Measurements from ENCODE around the gene EIF2AK3. TPM values are rescaled to one million over a fixed set of nuclear protein-coding genes. Genes with fewer than 3 reads are reported as not detected.

Gene EIF2AK3
- total and polyA plus RNA-seq, 2 of the 8 experiments (the other 6 are each of a cell fraction or from before 2014, with no cell fraction given), result 5.8 to 22.8 TPM

DNA sequence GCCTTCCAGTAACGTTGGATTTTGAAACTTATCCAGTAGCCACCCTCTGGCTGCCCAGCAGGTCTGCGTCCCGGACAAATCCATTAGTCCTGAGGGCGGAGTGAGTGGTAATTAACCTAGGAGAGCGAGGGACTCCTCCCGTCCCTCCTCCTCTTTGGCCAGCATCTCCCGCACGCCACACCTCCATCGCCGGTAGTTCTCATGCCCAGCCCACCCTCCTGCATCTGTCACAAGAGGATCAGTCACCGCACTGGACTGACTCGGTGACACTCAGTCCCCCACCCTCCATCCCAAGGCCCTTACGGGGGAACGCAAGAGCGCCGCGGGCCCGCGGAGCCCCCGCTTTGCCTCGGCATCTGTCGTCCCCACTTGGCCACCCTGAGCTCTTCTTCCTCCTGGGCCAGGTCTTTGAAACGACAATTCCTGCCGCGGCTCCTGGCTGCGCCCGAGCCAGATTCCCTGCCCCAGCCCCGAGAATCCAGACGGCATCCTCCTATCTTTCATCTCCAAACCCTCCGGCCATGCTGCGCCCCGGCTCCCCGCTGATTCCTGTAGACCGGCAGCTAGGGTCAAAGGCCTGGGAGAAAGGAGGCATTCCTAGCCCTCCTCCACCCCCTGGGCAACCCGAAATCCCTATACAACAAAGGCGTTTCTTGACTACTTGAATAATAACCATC lies 77.5 kb downstream of the EIF2AK3 start:
- H3K9me3 ChIP-seq (ENCODE audit: insufficient read depth in 2 of 2, low read depth in 1 of 2, low read length in 1 of 2), result no peaks in the 10 kb centered on the region
- POLR2A ChIA-PET (ENCODE audit: partially characterized antibody), result interaction anchor here (1.9 kb wide), 1 partner anchor 24 kb away, joined by 4 read pairs; no protein-coding TSS in a partner anchor
- DNase-seq (ENCODE audit: low read depth in 1 of 2, low spot score in 2 of 2) (peak; percentile 43 to 75), FAIRE-seq (no peak)
- H3K36me3 ChIP-seq (ENCODE audit: control insufficient read depth in 2 of 4, insufficient read depth in 4 of 4, low read length in 3 of 4), result no peaks in the 10 kb centered on the region
- WGBS, 2 experiments (ENCODE audit: extremely low coverage in 1 of 2, insufficient coverage in 1 of 2, insufficient read length in 1 of 2, insufficient replicate concordance in 2 of 2, low coverage in 1 of 2, low lambda C conversion rate in 2 of 2, missing lambda C conversion rate in 1 of 2), result 9% methylated on average over 36 of the region's 36 CpGs; no CpG with 5 or more reads in 1 of the 2 experiments
- no peak overlapping the region for H3K4ac ChIP-seq (replicated peaks; ENCODE audit: insufficient read length, low read depth, low read length)
- no peaks in the 10 kb centered on the region for H3K79me2 ChIP-seq (ENCODE audit: control insufficient read depth in 1 of 2, insufficient read depth in 2 of 2, low read length in 2 of 2)
- H2BK15ac ChIP-seq (ENCODE audit: low read length), result peak overlapping the region; percentile 84; the same call in 1 of the 2 replicates
- H3K79me1 ChIP-seq (ENCODE audit: low read depth, low read length), result no peaks in the 10 kb centered on the region
- no peak overlapping the region for H3K14ac ChIP-seq (ENCODE audit: insufficient read length)
- H2AK5ac ChIP-seq (ENCODE audit: low read depth, low read length), result no peak overlapping the region
- H4K20me1 ChIP-seq (replicated peaks in 1 of 2; ENCODE audit: control insufficient read depth in 1 of 2, insufficient read depth in 2 of 2, low read length in 2 of 2), result no peaks in the 10 kb centered on the region
- no peak overlapping the region for H3K9ac ChIP-seq (replicated peaks in 1 of 4; ENCODE audit: extremely low read depth in 1 of 4, low read depth in 3 of 4, low read length in 3 of 4)
- peaks cover 5% of the 10 kb centered on the region; the same call in 1 of the 2 replicates for H3K23me2 ChIP-seq (ENCODE audit: low read depth, low read length)
- peak overlapping the region; percentile 1; the same call in 1 of the 2 replicates for H4K8ac ChIP-seq (ENCODE audit: extremely low read depth, insufficient read depth, low read length)
- H4K91ac ChIP-seq (replicated peaks; ENCODE audit: insufficient read length, low read length), result no peak overlapping the region
- H3K56ac ChIP-seq (replicated peaks; ENCODE audit: insufficient read length, low read depth, low read length), result peak overlapping the region; percentile 14
- H3K23ac ChIP-seq (ENCODE audit: insufficient read length), result no peak overlapping the region
- H3K4me2 ChIP-seq (ENCODE audit: insufficient read depth in 1 of 2, low read depth in 2 of 2, low read length in 2 of 2), result peak overlapping the region; percentile 70 to 85
- peak overlapping the region; percentile 72 for H3K18ac ChIP-seq (ENCODE audit: extremely low read depth, low read length)
- no peak overlapping the region for H3K27ac ChIP-seq (ENCODE audit: low read depth, low read length)
- CTCF ChIA-PET (ENCODE audit: partially characterized antibody), result interaction anchor here (1.3 to 2.7 kb wide), 3 partner anchors 10 to 95 kb away, joined by 3 to 10 read pairs (median 4); no protein-coding TSS in a partner anchor
- H2BK5ac ChIP-seq (ENCODE audit: low read depth, low read length), result 0 out of 2 replicates have a peak overlapping the region, but pooled peaks have one; percentile 58
- no peak overlapping the region for H2BK120ac ChIP-seq (replicated peaks; ENCODE audit: low read depth, low read length)
- peaks cover 0 to 5% (median 2%) of the 10 kb centered on the region in 4 experiments; a peak in 4 of 7 replicates for H3K4me1 ChIP-seq (replicated peaks in 1 of 4; ENCODE audit: control insufficient read depth in 3 of 4, insufficient read depth in 4 of 4, low read length in 3 of 4)
- peak overlapping the region; percentile 83; the same call in 1 of the 2 replicates for H2BK12ac ChIP-seq (ENCODE audit: low read depth, low read length)
- no peak overlapping the region for H2BK20ac ChIP-seq (ENCODE audit: low read length)
- H3K27me3 ChIP-seq (replicated peaks in 1 of 4; ENCODE audit: control insufficient read depth in 3 of 4, extremely low read depth in 1 of 4, insufficient read depth in 3 of 4, low read length in 3 of 4), result no peaks in the 10 kb centered on the region
- H2AFZ ChIP-seq (ENCODE audit: low read length), result peak overlapping the region; percentile 73
- peak overlapping the region; percentile 66 for H4K5ac ChIP-seq (ENCODE audit: insufficient read length, low read depth, low read length)
- H3K4me3 ChIP-seq (ENCODE audit: extremely low read depth in 1 of 4, insufficient read depth in 2 of 4, low read depth in 3 of 4, low read length in 4 of 4), result peak overlapping the region; percentile 22 to 60 (median 46); a peak in 7 of 8 replicates
- no peak for TF ChIP-seq SP4 (IDR thresholded peaks at IDR 0.05; ENCODE audit: low read length)
- TF ChIP-seq KDM4A (IDR thresholded peaks at IDR 0.05; ENCODE audit: low read depth, low read length, severe bottlenecking), result peak; percentile 58
- 0 out of 4 replicates have a peak, but pooled peaks of 1 of the 2 experiments have one; percentile 10 for TF ChIP-seq SIN3A (conservative IDR thresholded peaks at IDR 0.05 in 1 of 2, IDR thresholded peaks at IDR 0.05 in 1 of 2; ENCODE audit: low read depth in 1 of 2, low read length in 2 of 2)
- peak; percentile 63; the same call in 1 of the 2 replicates for TF ChIP-seq YY1 (IDR thresholded peaks at IDR 0.05; ENCODE audit: low read depth, low read length)
- TF ChIP-seq RBBP5 (IDR thresholded peaks at IDR 0.05; ENCODE audit: borderline replicate concordance, low read depth, low read length), result 0 out of 2 replicates have a peak, but pooled peaks have one; percentile 70
- TF ChIP-seq RAD21 (IDR thresholded peaks at IDR 0.05 in 1 of 2, conservative IDR thresholded peaks at IDR 0.05 in 1 of 2; ENCODE audit: low read depth in 2 of 2, low read length in 2 of 2), result peak in 1 of 2 experiments; percentile 12; a peak in 1 of 4 replicates
- TF ChIP-seq, protein P1, sequence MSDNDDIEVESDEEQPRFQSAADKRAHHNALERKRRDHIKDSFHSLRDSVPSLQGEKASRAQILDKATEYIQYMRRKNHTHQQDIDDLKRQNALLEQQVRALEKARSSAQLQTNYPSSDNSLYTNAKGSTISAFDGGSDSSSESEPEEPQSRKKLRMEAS (IDR thresholded peaks at IDR 0.05), result 0 out of 2 replicates have a peak, but pooled peaks have one; percentile 17

All from H1 (cell line).